Stomach smooth muscle (tissue), 2 donors: ENCODE measurements around the gene TMEM131L.
A peak's percentile ranks its signal among the peaks of the same experiment; 100 is the strongest.
"Not testable (repeated sequence)": the region's sequence is repeated elsewhere in the genome, so short reads cannot be mapped to it uniquely, and the experiment has no call there.

Experiments used
- H3K27ac ChIP-seq: one replicate; pipeline ENCODE4 v1.7.0; 2013; ENCODE audit warnings: mild to moderate bottlenecking, low read length, inconsistent platforms
- H3K27me3 ChIP-seq, 2 donors: one replicate each; pipeline ENCODE4 v1.7.0; 2013; ENCODE audit warnings: low read length in 2 of 2; ENCODE audit not compliant: insufficient read depth in 2 of 2, control insufficient read depth in 1 of 2
- H3K36me3 ChIP-seq, 2 donors: one replicate each; pipeline ENCODE4 v1.7.0; 2013; ENCODE audit warnings: low read length in 2 of 2; ENCODE audit not compliant: control insufficient read depth in 2 of 2, insufficient read depth in 2 of 2
- H3K4me1 ChIP-seq: one replicate; pipeline ENCODE4 v1.7.0; 2013; ENCODE audit warnings: low read length; ENCODE audit not compliant: control insufficient read depth, insufficient read depth
- H3K4me3 ChIP-seq, 2 donors: one replicate each; pipeline ENCODE4 v1.7.0; 2013; ENCODE audit warnings: low read length in 2 of 2
- H3K9ac ChIP-seq, 2 donors: one replicate each; pipeline ENCODE4 v1.7.0; 2013; ENCODE audit warnings: low read length in 2 of 2, mild to moderate bottlenecking in 1 of 2
- H3K9me3 ChIP-seq, 2 donors: one replicate each; pipeline ENCODE4 v1.7.0; 2013; ENCODE audit warnings: low read length in 2 of 2; ENCODE audit not compliant: control insufficient read depth in 2 of 2
- donor health status: healthy.
- donor health status: Pancreatic carcinoma.

The TMEM131L gene

DNA sequence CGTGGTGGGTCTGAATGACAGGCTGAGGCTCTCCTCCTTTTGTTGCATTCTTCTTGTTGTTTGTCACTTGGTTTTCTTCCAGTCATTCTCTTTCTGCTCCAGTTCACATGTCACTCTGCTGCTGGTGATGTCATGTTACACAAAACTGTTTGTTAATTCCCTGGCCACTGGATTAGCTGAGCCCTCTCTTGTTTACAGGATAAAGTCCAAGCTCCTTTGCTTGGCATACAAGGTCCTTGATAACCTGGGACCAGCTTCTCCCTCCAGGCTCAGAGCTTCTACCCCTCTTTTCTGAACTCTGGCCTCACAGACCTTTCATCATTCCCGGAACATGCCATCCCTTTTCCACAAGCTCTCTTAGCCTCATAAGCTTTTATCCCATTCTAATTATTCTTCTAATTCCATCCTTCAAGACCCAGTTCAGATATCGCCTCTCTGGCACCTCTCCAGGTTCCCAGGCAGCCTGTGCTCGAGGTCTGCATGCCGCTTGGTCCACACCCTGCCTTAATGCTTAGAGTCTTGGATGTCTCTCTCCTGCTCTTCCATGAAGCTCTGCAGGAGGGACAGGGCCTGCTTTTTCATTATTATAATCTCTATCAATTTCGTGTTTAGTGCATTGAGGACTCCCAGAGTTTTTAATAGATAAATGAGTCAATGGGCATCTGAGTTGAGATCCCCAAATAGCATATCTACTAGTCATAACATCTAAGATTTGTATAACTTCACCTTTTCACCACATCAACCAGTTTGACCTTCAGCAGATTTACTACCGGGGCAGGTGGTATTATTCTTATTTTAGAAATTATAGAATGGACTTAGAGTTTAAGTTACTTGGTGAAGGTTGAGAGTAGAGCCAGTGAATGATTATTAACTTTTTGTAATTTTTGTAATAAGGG lies 98.7 kb downstream of the TMEM131L start:
- Histone ChIP-seq H3K4me3 (no peak overlapping the region), H3K9ac (no peak overlapping the region), H3K27ac (peak overlapping the region; percentile 11), H3K4me1 (peaks cover 10% of the 10 kb centered on the region), H3K9me3 (no peaks in the 10 kb centered on the region), H3K36me3 (peaks cover 0 to 2% of the 10 kb centered on the region in 2 donors), H3K27me3 (no peaks in the 10 kb centered on the region)

DNA sequence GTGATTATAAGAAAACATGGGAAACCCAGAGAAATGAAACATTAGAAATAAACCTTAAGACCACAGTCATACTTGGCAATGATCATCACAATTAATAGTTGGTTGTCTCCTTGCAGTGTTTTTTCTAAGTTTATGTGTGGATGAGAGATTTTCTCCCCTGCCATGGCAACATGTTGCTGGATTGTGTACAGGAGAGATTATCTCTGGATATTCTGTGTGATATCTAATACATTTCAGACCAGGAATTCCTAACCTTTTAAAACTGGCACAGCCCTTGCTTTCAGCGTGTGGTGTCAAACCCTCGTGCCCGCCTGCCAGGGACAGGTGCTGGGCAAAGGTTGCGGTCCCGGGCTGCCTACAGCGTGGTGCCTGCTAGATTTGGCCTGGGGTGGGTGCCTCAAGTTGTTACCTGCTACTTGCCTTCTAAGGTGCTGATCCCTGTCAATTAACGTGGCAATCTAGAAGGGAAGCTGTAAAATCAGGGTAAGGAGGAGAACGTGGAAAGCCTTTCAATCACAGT lies 100.5 kb downstream of the TMEM131L start:
- Histone ChIP-seq H3K27me3 (no peaks in the 10 kb centered on the region), H3K27ac (no peak overlapping the region), H3K9ac (no peak overlapping the region), H3K9me3 (no peaks in the 10 kb centered on the region), H3K4me3 (no peak overlapping the region), H3K4me1 (peaks cover 10% of the 10 kb centered on the region), H3K36me3 (peaks cover 0 to 2% of the 10 kb centered on the region in 2 donors)

- H3K36me3 ChIP-seq, H3K4me3 ChIP-seq, H3K27ac ChIP-seq, H3K9ac ChIP-seq, H3K27me3 ChIP-seq, H3K9me3 ChIP-seq: not testable (repeated sequence)
- peaks cover 10% of the 10 kb centered on the region for H3K4me1 ChIP-seq
Observed at GRCh38 chr4:153567660-153568059, 101.5 kb downstream of the TMEM131L start.

GRCh38 chr4:153570228-153570973 lies 104.2 kb downstream of the TMEM131L start:
- Histone ChIP-seq H3K9me3 (no peaks in the 10 kb centered on the region), H3K27me3 (no peaks in the 10 kb centered on the region), H3K4me3 (no peak overlapping the region), H3K9ac (no peak overlapping the region), H3K4me1 (peaks cover 16% of the 10 kb centered on the region), H3K27ac (no peak overlapping the region), H3K36me3 (peaks cover 0 to 2% of the 10 kb centered on the region in 2 donors)

- peaks cover 0 to 2% of the 10 kb centered on the region in 2 donors for H3K36me3 ChIP-seq
- no peak overlapping the region for H3K27ac ChIP-seq
- no peak overlapping the region for H3K9ac ChIP-seq
- H3K4me3 ChIP-seq, result no peak overlapping the region
- no peaks in the 10 kb centered on the region for H3K27me3 ChIP-seq
- peaks cover 16% of the 10 kb centered on the region for H3K4me1 ChIP-seq
- H3K9me3 ChIP-seq, result no peaks in the 10 kb centered on the region
Observed at GRCh38 chr4:153571006-153571545, 104.9 kb downstream of the TMEM131L start.

DNA sequence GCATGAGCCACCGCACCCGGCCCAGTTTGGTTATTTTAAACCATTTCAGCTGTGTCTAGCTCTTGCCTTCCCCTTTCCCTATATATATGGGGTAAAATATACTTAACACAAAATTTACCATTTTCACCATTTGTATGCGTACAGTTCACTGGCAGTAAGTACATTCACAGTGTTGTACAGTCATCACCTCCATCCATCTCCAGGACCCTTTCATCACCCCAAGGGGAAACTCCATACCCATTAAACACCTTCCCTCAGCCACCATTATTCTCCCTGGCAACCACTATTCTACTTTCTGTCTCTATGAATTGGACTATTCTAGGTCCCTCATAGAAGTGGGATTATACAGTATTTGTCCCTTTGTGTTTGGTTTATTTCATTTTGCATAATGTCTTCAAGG lies 106.4 kb downstream of the TMEM131L start:
- H3K36me3 ChIP-seq, result no peaks in the 10 kb centered on the region
- no peak overlapping the region for H3K9ac ChIP-seq
- H3K4me3 ChIP-seq, result no peak overlapping the region
- H3K4me1 ChIP-seq, result peaks cover 21% of the 10 kb centered on the region
- no peaks in the 10 kb centered on the region for H3K9me3 ChIP-seq
- H3K27me3 ChIP-seq, result no peaks in the 10 kb centered on the region
- H3K27ac ChIP-seq, result peak overlapping the region; percentile 31

- peaks cover 21% of the 10 kb centered on the region for H3K4me1 ChIP-seq
- no peak overlapping the region for H3K9ac ChIP-seq
- H3K4me3 ChIP-seq, result peak overlapping the region in 1 of 2 donors; percentile 3
- no peaks in the 10 kb centered on the region for H3K9me3 ChIP-seq
- no peaks in the 10 kb centered on the region for H3K27me3 ChIP-seq
- peak overlapping the region; percentile 31 for H3K27ac ChIP-seq
- no peaks in the 10 kb centered on the region for H3K36me3 ChIP-seq
Observed at GRCh38 chr4:153573221-153573620, 107.1 kb downstream of the TMEM131L start.

- Histone ChIP-seq H3K9ac (no peak overlapping the region), H3K36me3 (no peaks in the 10 kb centered on the region), H3K27me3 (no peaks in the 10 kb centered on the region), H3K4me1 (peaks cover 20% of the 10 kb centered on the region), H3K27ac (no peak overlapping the region), H3K4me3 (no peak overlapping the region), H3K9me3 (no peaks in the 10 kb centered on the region)
Observed at GRCh38 chr4:153573881-153574802, 108.0 kb downstream of the TMEM131L start.

DNA sequence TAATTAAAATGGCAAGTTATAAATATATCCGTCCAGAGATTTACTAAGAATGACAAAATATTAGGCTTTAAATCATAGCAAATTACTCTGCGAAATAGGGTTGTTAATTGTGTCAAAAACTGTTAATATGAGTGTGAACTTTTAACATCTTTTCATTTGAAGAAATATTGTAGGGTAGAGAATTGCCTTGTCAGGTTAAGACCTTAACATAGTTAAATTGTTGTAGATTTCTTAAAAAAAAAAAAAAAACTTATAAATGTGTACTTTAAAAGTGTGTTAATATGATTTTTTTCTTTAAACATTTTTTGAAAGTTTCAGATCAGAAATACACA lies 110.2 kb downstream of the TMEM131L start:
- H3K4me3 ChIP-seq, result no peak overlapping the region
- no peaks in the 10 kb centered on the region for H3K36me3 ChIP-seq
- H3K4me1 ChIP-seq, result peaks cover 19% of the 10 kb centered on the region
- no peaks in the 10 kb centered on the region for H3K9me3 ChIP-seq
- H3K27me3 ChIP-seq, result no peaks in the 10 kb centered on the region
- no peak overlapping the region for H3K9ac ChIP-seq
- H3K27ac ChIP-seq, result no peak overlapping the region

DNA sequence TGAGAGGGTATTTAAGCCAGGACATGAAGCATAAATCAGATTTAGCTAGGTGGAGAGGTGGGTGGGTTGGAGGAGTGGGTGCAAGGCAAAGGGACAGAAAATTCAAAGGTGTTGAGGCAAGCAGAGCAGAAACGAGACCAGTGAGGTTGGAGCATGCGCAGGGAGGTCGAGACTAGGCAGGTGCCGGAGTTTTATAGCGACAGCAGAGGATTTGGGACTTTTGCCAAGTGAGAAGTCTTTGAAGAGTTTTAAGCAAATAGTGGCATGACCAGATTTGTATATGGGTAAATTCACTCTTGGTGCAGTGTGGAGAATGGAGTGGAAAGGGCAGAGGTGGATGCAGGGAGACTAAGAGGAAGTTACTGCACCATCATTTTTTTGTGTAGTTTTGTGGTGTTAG lies 110.9 kb downstream of the TMEM131L start:
- Histone ChIP-seq H3K9me3 (no peaks in the 10 kb centered on the region), H3K27me3 (no peaks in the 10 kb centered on the region), H3K4me1 (peaks cover 19% of the 10 kb centered on the region), H3K27ac (no peak overlapping the region), H3K4me3 (no peak overlapping the region), H3K36me3 (no peaks in the 10 kb centered on the region), H3K9ac (peak overlapping the region in 1 of 2 donors; percentile 47)
